GM12878 (cell line): ENCODE data around the gene CD101. TPM values are rescaled to one million over a fixed set of nuclear protein-coding genes. Genes with fewer than 3 reads are reported as not detected.

ENCODE experiments used
- CEBPZ ChIP-seq: fragments of 150-350 bp; IDR thresholded peaks from 2 replicates; pipeline ENCODE4 v1.6.1; 2016; ENCODE audit warnings: low read depth, low read length
- FOS ChIP-seq: IDR thresholded peaks from 3 replicates; pipeline ENCODE4 v1.6.1; 2011; ENCODE audit warnings: borderline replicate concordance; ENCODE audit not compliant: insufficient read length; ENCODE audit errors: extremely low read depth
- IRF4 ChIP-seq: IDR thresholded peaks from 2 replicates; pipeline ENCODE4 v1.6.1; 2011; ENCODE audit warnings: low read depth, low read length
- LARP7 ChIP-seq: fragments of 450-650 bp; IDR thresholded peaks from 2 replicates; pipeline ENCODE4 v1.6.1; 2017; ENCODE audit warnings: mild to moderate bottlenecking
- PAX5 ChIP-seq: IDR thresholded peaks from 2 replicates; pipeline ENCODE4 v1.6.1; 2011; ENCODE audit warnings: low read depth, low read length, borderline replicate concordance
- POLR2AphosphoS2 ChIP-seq: IDR thresholded peaks from 2 replicates; pipeline ENCODE4 v1.6.1; 2011; ENCODE audit warnings: low read depth, mild to moderate bottlenecking, low read length, improper control_type of control experiment, moderate library complexity
- STAT3 ChIP-seq: IDR thresholded peaks from 2 replicates; pipeline ENCODE4 v1.6.1; 2011; ENCODE audit warnings: low read depth, low read length, improper control_type of control experiment
- SUPT20H ChIP-seq: IDR thresholded peaks from 2 replicates; pipeline ENCODE4 v1.6.1; 2011; ENCODE audit warnings: low read depth, mild to moderate bottlenecking, low read length, moderate library complexity, borderline replicate concordance; ENCODE audit not compliant: control insufficient read depth
- TAF1 ChIP-seq: IDR thresholded peaks from 2 replicates; pipeline ENCODE4 v1.6.1; 2011; ENCODE audit warnings: mild to moderate bottlenecking, low read depth, low read length, borderline replicate concordance
- ZBED1 ChIP-seq: IDR thresholded peaks from 2 replicates; pipeline ENCODE4 v1.6.1; 2016; ENCODE audit warnings: borderline replicate concordance
- ZBTB33 ChIP-seq: fragments of 450-650 bp; IDR thresholded peaks from 2 replicates; pipeline ENCODE4 v1.6.1; 2017; ENCODE audit warnings: mild to moderate bottlenecking
- polyA plus RNA-seq, 11 experiments: library from polyadenylated mRNA; depleted of rRNA in 4 of 11; unstranded in 6 of 11; stranded (reverse) in 5 of 11; fragments of >200 nt; fragmentation: Nextera tagmentation in 4 of 11; fragmentation: Illumina TruSeq in 1 of 11; extraction: Ambion mirVana in 4 of 11; extraction: Trizol in 1 of 11; gene quantifications; 1 replicate in 1 of 11; 2 replicates in 10 of 11; pipeline versions ENCODE4 v1.2.1 to v1.2.3, GENCODE V29; 2011 to 2016; ENCODE audit warnings: inconsistent platforms in 2 of 11, missing spikeins in 2 of 11, low read depth in 1 of 11
- total RNA-seq, 4 experiments: library from RNA; depleted of rRNA in 3 of 4; stranded (reverse); fragments of >200 nt in 3 of 4; fragmentation: Illumina TruSeq in 1 of 4; extraction: Trizol in 1 of 4; gene quantifications; 2 replicates each; pipeline versions ENCODE4 v1.2.1 to v1.2.3, GENCODE V29; 2013 to 2021

Gene CD101
- total and polyA plus RNA-seq, 10 of the 15 experiments (the other 5 are each of a cell fraction or from before 2014, with no cell fraction given), result 0.56 to 7.9 (median 2.9) TPM

GRCh38 chr1:117029685-117030084 lies 28.1 kb downstream of the CD101 start (continued):
- TF ChIP-seq IRF4 (no peak), ZBTB33 (no peak), PAX5 (no peak), FOS (no peak), STAT3 (no peak), ZBED1 (no peak), SUPT20H (no peak), CEBPZ (no peak), POLR2AphosphoS2 (no peak), LARP7 (no peak), TAF1 (no peak)
